IMR-90 (cell line): ENCODE results near the gene MINDY3. TPM values are rescaled to one million over a fixed set of nuclear protein-coding genes. Genes with fewer than 3 reads are reported as not detected.

Experiments
- ATAC-seq: fragments of 200-7000 bp; cut with Tn5 transposase; 2 replicates; pipeline ENCODE4 v1.9.1; 2020; ENCODE audit warnings: low read depth, mild to moderate bottlenecking, moderate library complexity
- BruUV-seq: library from RNA; stranded (reverse); fragments of 400-500 nt; replicated peaks from 2 replicates; lab custom pipeline; 2021; lab: Mats Ljungman, UMichigan
- CTCF ChIA-PET: fragments of 300-600 bp; formaldehyde crosslinking; extraction: SDS; loops from one replicate; lab custom pipeline; 2021; ENCODE audit warnings: antibody characterized with exemption; lab: Yijun Ruan, JAX
- POLR2A ChIA-PET: fragments of 300-600 bp; sonication (Branson Sonifier 250); formaldehyde crosslinking; loops from one replicate; lab custom pipeline; 2022; ENCODE audit warnings: antibody characterized with exemption; ENCODE audit not compliant: unreplicated experiment; lab: Charles Lee
- DNase-seq: peaks from one replicate; pipeline ENCODE4 v3.0.0; 2013
- H2AFZ ChIP-seq: replicated peaks from 2 replicates; pipeline ENCODE3; 2013; ENCODE audit warnings: low read length, mild to moderate bottlenecking; ENCODE audit not compliant: poor library complexity
- H2AK5ac ChIP-seq: 2 replicates; pipeline ENCODE4 v1.6.1; 2013; ENCODE audit warnings: low read depth, low read length, inconsistent platforms
- H2AK9ac ChIP-seq: replicated peaks from 2 replicates; pipeline ENCODE3; 2013; ENCODE audit warnings: mild to moderate bottlenecking, low read depth, low read length, moderate library complexity; ENCODE audit not compliant: poor library complexity
- H2BK120ac ChIP-seq: 2 replicates; pipeline ENCODE4 v1.6.1; 2013; ENCODE audit warnings: low read depth, low read length, inconsistent platforms
- H2BK15ac ChIP-seq: 3 replicates; pipeline ENCODE4 v1.6.1; 2013; ENCODE audit warnings: low read depth, low read length, inconsistent platforms
- H2BK20ac ChIP-seq: 2 replicates; pipeline ENCODE4 v1.6.1; 2013; ENCODE audit warnings: low read depth, mild to moderate bottlenecking, inconsistent platforms, low read length, moderate library complexity
- H2BK5ac ChIP-seq: 2 replicates; pipeline ENCODE4 v1.6.1; 2013; ENCODE audit warnings: mild to moderate bottlenecking, low read depth, low read length, inconsistent platforms; ENCODE audit not compliant: poor library complexity, severe bottlenecking
- H3K14ac ChIP-seq: replicated peaks from 2 replicates; pipeline ENCODE4 v1.6.1; 2013; ENCODE audit warnings: low read depth, low read length, inconsistent platforms
- H3K18ac ChIP-seq: 2 replicates; pipeline ENCODE4 v1.6.1; 2013; ENCODE audit warnings: low read depth, low read length, control low read depth
- H3K23ac ChIP-seq: 2 replicates; pipeline ENCODE4 v1.6.1; 2013; ENCODE audit warnings: low read depth, low read length, inconsistent platforms
- H3K27ac ChIP-seq: 2 replicates; pipeline ENCODE4 v1.5.1; 2013; ENCODE audit warnings: mild to moderate bottlenecking, control low read depth, low read length; ENCODE audit not compliant: insufficient read depth
- H3K27me3 ChIP-seq: 2 replicates; pipeline ENCODE4 v1.6.1; 2013; ENCODE audit warnings: low read length; ENCODE audit not compliant: control insufficient read depth, insufficient read depth
- H3K36me3 ChIP-seq: 2 replicates; pipeline ENCODE4 v1.6.1; 2013; ENCODE audit warnings: low read length, mixed read lengths; ENCODE audit not compliant: control insufficient read depth, insufficient read depth
- H3K4ac ChIP-seq: 2 replicates; pipeline ENCODE4 v1.6.1; 2013; ENCODE audit warnings: low read depth, low read length, inconsistent platforms
- H3K4me1 ChIP-seq: 2 replicates; pipeline ENCODE4 v1.6.1; 2013; ENCODE audit warnings: low read length, mixed read lengths; ENCODE audit not compliant: control insufficient read depth, insufficient read depth
- H3K4me2 ChIP-seq: 2 replicates; pipeline ENCODE4 v1.6.1; 2013; ENCODE audit warnings: low read depth, mild to moderate bottlenecking, control low read depth, low read length, moderate library complexity
- H3K4me3 ChIP-seq: 2 replicates; pipeline ENCODE4 v1.5.1; 2013; ENCODE audit warnings: low read depth, mild to moderate bottlenecking, control low read depth, low read length, moderate library complexity; ENCODE audit not compliant: insufficient read depth
- H3K56ac ChIP-seq: 2 replicates; pipeline ENCODE4 v1.6.1; 2013; ENCODE audit warnings: low read length, inconsistent platforms; ENCODE audit not compliant: insufficient read depth; ENCODE audit errors: extremely low read depth
- H3K79me1 ChIP-seq, 2 experiments: 2 replicates each; pipeline ENCODE4 v1.6.1; 2013; ENCODE audit warnings: low read length in 2 of 2, inconsistent platforms in 1 of 2, low read depth in 1 of 2
- H3K9ac ChIP-seq: 2 replicates; pipeline ENCODE4 v1.6.1; 2013; ENCODE audit warnings: low read depth, low read length, control low read depth
- H3K9me1 ChIP-seq: 2 replicates; pipeline ENCODE4 v1.6.1; 2013; ENCODE audit warnings: low read length, inconsistent platforms; ENCODE audit not compliant: insufficient read depth
- H3K9me3 ChIP-seq: 2 replicates; pipeline ENCODE4 v1.6.1; 2013; ENCODE audit warnings: low read length; ENCODE audit not compliant: control insufficient read depth, insufficient read depth
- H4K20me1 ChIP-seq: 2 replicates; pipeline ENCODE4 v1.6.1; 2013; ENCODE audit warnings: low read length, inconsistent platforms; ENCODE audit not compliant: insufficient read depth
- H4K5ac ChIP-seq: 2 replicates; pipeline ENCODE4 v1.6.1; 2013; ENCODE audit warnings: mild to moderate bottlenecking, low read depth, low read length, control low read depth
- H4K8ac ChIP-seq, 2 experiments: 2 replicates each; pipeline ENCODE4 v1.6.1; 2013; ENCODE audit warnings: low read depth in 2 of 2, low read length in 2 of 2, control low read depth in 1 of 2, inconsistent platforms in 1 of 2
- H4K91ac ChIP-seq: 2 replicates; pipeline ENCODE4 v1.6.1; 2013; ENCODE audit warnings: low read depth, low read length, inconsistent platforms; ENCODE audit not compliant: insufficient read depth
- FOS ChIP-seq: fragments of 150-350 bp; IDR thresholded peaks from 2 replicates; pipeline ENCODE4 v1.6.1; 2016; ENCODE audit warnings: low read depth, low read length
- NFE2L2 ChIP-seq: fragments of 150-350 bp; IDR thresholded peaks from 2 replicates; pipeline ENCODE4 v1.6.1; 2016; ENCODE audit warnings: low read depth, mild to moderate bottlenecking, low read length
- POLR2A ChIP-seq: IDR thresholded peaks from 2 replicates; pipeline ENCODE4 v1.6.1; 2012; ENCODE audit warnings: mild to moderate bottlenecking, low read depth, low read length
- WGBS, 2 experiments: methylation state at CpG; one replicate each; pipeline versions ENCODE4 v1.1.5 to v1.1.7; 2013; ENCODE audit warnings: missing lambda C conversion rate in 2 of 2; ENCODE audit not compliant: insufficient read length in 1 of 2; ENCODE audit errors: extremely low coverage in 2 of 2; 5-methylcytosine and 5-hydroxymethylcytosine counted together
- dilution Hi-C: fragments of 300-500 bp; cut with HindIII; formaldehyde crosslinking; loops from one replicate; pipeline ENCODE4 v1.14.3; 2018; ENCODE audit warnings: low sequenced_read_pairs; ENCODE audit not compliant: unreplicated experiment
- in situ Hi-C: fragments of 300-500 bp; cut with MboI; formaldehyde crosslinking; loops from 3 replicates; pipeline ENCODE4 v1.14.3; 2019; ENCODE audit warnings: low sequenced_read_pairs, inconsistent platforms, mixed read lengths
- intact Hi-C: fragments of 100-400 bp; cut with micrococcal nuclease; formaldehyde crosslinking; loops from 2 replicates; pipeline ENCODE4 v1.10.0; 2022
- polyA plus RNA-seq, 3 experiments: library from polyadenylated mRNA; depleted of rRNA; stranded (reverse); fragments of >200 nt; gene quantifications; 2 replicates each; pipeline ENCODE4 v1.2.3, GENCODE V29; 2012; ENCODE audit warnings: low replicate concordance in 1 of 3
- total RNA-seq: library from RNA; depleted of rRNA; stranded (reverse); fragments of >200 nt; gene quantifications from 2 replicates; pipeline ENCODE4 v1.2.3, GENCODE V29; 2012
- TF ChIP-seq, protein P1 (sequence below): conservative IDR thresholded peaks from 2 replicates; pipeline ENCODE4 v1.5.1; 2012; ENCODE audit warnings: mild to moderate bottlenecking, low read depth, low read length, improper control_type of control experiment

MINDY3 gene
- total and polyA plus RNA-seq, 2 of the 4 experiments (the other 2 are of a cell fraction): 13.9 to 14.5 TPM

DNA sequence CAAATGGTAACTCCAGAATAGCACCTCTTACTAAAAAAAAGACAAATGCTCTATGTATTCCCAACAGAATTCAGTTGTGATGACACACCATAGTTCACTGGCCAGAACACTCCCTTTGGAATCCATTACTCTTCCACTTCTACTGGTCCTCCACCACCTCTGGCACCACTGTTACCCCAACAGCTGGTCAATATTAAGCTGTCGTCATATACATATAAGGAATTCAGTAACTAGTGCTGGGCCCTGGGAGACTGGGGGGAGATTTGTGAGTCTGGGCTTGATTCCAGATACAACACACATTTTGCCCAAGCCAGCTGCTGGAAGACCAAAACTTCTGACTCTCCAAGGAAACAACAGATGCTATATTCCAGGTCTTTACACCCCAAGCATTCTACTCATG lies 114.6 kb downstream of the MINDY3 start:
- no peak overlapping the region for H2BK20ac ChIP-seq
- H3K27me3 ChIP-seq: peaks cover 17% of the 10 kb centered on the region
- no peak overlapping the region for H4K8ac ChIP-seq
- intact Hi-C loops (no loop called here), dilution Hi-C loops (no loop called here), in situ Hi-C loops (no loop called here)
- H3K56ac ChIP-seq: no peak overlapping the region
- ATAC-seq (no peak; the same call in 1 of the 2 replicates), DNase-seq (peak; percentile 1)
- no peak overlapping the region for H2AK5ac ChIP-seq
- no peak overlapping the region for H2BK5ac ChIP-seq
- no peaks in the 10 kb centered on the region for H3K9me3 ChIP-seq
- H3K14ac ChIP-seq: no peak overlapping the region
- no peak overlapping the region for H4K5ac ChIP-seq
- no TSS peak for BruUV-seq
- H2BK120ac ChIP-seq: no peak overlapping the region
- no peak overlapping the region for H2AK9ac ChIP-seq
- no peaks in the 10 kb centered on the region for H3K4me1 ChIP-seq
- H4K20me1 ChIP-seq: no peaks in the 10 kb centered on the region
- H4K91ac ChIP-seq: no peak overlapping the region
- no peak overlapping the region for H3K4ac ChIP-seq
- CTCF ChIA-PET: no interaction called here
- H3K4me2 ChIP-seq: no peak overlapping the region
- no peaks in the 10 kb centered on the region for H3K79me1 ChIP-seq
- no CpG with 5 or more reads among the region's 1 CpG for WGBS, 2 experiments
- no peak overlapping the region for H3K9ac ChIP-seq
- H3K4me3 ChIP-seq: no peak overlapping the region
- POLR2A ChIA-PET: no interaction called here
- no peaks in the 10 kb centered on the region for H3K36me3 ChIP-seq
- no peak overlapping the region for H2AFZ ChIP-seq
- no peak overlapping the region for H3K23ac ChIP-seq
- H3K9me1 ChIP-seq: no peaks in the 10 kb centered on the region
- no peak overlapping the region for H3K18ac ChIP-seq
- no peak overlapping the region for H3K27ac ChIP-seq
- H2BK15ac ChIP-seq: no peak overlapping the region
- TF ChIP-seq POLR2A: no peak
- TF ChIP-seq NFE2L2: no peak
- TF ChIP-seq FOS: no peak
- TF ChIP-seq, protein P1, sequence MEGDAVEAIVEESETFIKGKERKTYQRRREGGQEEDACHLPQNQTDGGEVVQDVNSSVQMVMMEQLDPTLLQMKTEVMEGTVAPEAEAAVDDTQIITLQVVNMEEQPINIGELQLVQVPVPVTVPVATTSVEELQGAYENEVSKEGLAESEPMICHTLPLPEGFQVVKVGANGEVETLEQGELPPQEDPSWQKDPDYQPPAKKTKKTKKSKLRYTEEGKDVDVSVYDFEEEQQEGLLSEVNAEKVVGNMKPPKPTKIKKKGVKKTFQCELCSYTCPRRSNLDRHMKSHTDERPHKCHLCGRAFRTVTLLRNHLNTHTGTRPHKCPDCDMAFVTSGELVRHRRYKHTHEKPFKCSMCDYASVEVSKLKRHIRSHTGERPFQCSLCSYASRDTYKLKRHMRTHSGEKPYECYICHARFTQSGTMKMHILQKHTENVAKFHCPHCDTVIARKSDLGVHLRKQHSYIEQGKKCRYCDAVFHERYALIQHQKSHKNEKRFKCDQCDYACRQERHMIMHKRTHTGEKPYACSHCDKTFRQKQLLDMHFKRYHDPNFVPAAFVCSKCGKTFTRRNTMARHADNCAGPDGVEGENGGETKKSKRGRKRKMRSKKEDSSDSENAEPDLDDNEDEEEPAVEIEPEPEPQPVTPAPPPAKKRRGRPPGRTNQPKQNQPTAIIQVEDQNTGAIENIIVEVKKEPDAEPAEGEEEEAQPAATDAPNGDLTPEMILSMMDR: no peak
